Adrenal gland (tissue), 12 donors: ENCODE results near the gene GALNT9. TPM values are rescaled to one million over a fixed set of nuclear protein-coding genes. Genes with fewer than 3 reads are reported as not detected.

Experiments
- DNase-seq, 7 donors: peaks; one replicate each; pipeline ENCODE4 v3.0.0-alpha.2; 2019 to 2020
- H3K27ac ChIP-seq, 5 donors: fragments of 200-600 bp; sonication (generic) in 4 of 5; 1 replicate in 3 of 5; 2 replicates in 2 of 5; pipeline versions ENCODE4 v1.5.1 to v1.8.0; 2016 to 2020; ENCODE audit warnings: mild to moderate bottlenecking in 1 of 5
- H3K27me3 ChIP-seq: fragments of 200-600 bp; 2 replicates; pipeline ENCODE4 v1.8.0; 2021
- H3K36me3 ChIP-seq, 2 donors: fragments of 200-600 bp; replicated peaks in 1 of 2; 1 replicate in 1 of 2; 2 replicates in 1 of 2; pipeline versions ENCODE4 v1.5.1 to v1.8.0; 2018 to 2022
- H3K4me1 ChIP-seq, 2 donors: fragments of 200-600 bp; replicated peaks in 1 of 2; 1 replicate in 1 of 2; 2 replicates in 1 of 2; pipeline versions ENCODE4 v1.5.1 to v1.8.0; 2018 to 2021
- H3K4me3 ChIP-seq, 4 donors: fragments of 200-600 bp; sonication (generic) in 3 of 4; one replicate each; pipeline ENCODE4 v1.5.1; 2016 to 2018
- H3K9me3 ChIP-seq, 3 donors: fragments of 200-600 bp; sonication (generic) in 1 of 3; replicated peaks in 1 of 3; 1 replicate in 2 of 3; 2 replicates in 1 of 3; pipeline versions ENCODE4 v1.5.1 to v1.8.0; 2016 to 2021
- POLR2A ChIP-seq, 2 donors: fragments of 450-650 bp; IDR thresholded peaks; one replicate each; pipeline ENCODE4 v1.6.1; 2017; ENCODE audit warnings: antibody characterized with exemption in 2 of 2, mild to moderate bottlenecking in 2 of 2, moderate library complexity in 1 of 2
- WGBS, 4 donors: extraction: QIAGEN DNeasy Blood & Tissue Kit in 2 of 4; methylation state at CpG; one replicate each; pipeline versions ENCODE4 v1.1.5 to v1.1.7; 2013 to 2017; 5-methylcytosine and 5-hydroxymethylcytosine counted together
- intact Hi-C, 2 donors: fragments of 100-400 bp; cut with DNase I; formaldehyde crosslinking; loops; one replicate each; pipeline versions ENCODE4 v1.14.1 to v1.15.0; 2022 to 2023
- polyA plus RNA-seq, 3 donors: library from polyadenylated mRNA; stranded (reverse); fragments of 200-250 nt in 2 of 3; fragments of 350-450 nt in 1 of 3; fragmentation: Illumina TruSeq in 1 of 3; extraction: RNeasy Lipid Tissue Mini Kit (QIAGEN cat#74804) in 1 of 3; gene quantifications; one replicate each; pipeline ENCODE4 v1.2.3, GENCODE V29; 2013 to 2014
- total RNA-seq, 9 donors: library from RNA; depleted of rRNA in 4 of 9; stranded (reverse); fragments of >200 nt in 4 of 9; fragments of 120-200 nt in 1 of 9; fragmentation: NEBNext Ultra II Directional in 1 of 9; extraction: Animal tissue kit (Norgen Biotek cat#: 25700) in 1 of 9; gene quantifications; one replicate each; pipeline versions ENCODE4 v1.1.0 to v1.2.4, GENCODE V29; 2013 to 2023
- TF ChIP-seq, protein P1 (sequence below), 6 experiments: fragments of 450-650 bp in 4 of 6; fragments of 200-600 bp in 2 of 6; sonication (generic) in 1 of 6; IDR thresholded peaks; 1 replicate in 5 of 6; 2 replicates in 1 of 6; pipeline versions ENCODE4 v1.5.1 to v1.8.0; 2016 to 2021; ENCODE audit warnings: antibody characterized with exemption in 6 of 6, mild to moderate bottlenecking in 2 of 6, moderate library complexity in 1 of 6
- donor health status: healthy with polysubstance abuse.
- donor health status: Bipolar disorder and iron deficiency.
- donor health status: DM: yes; HTN: yes; CAD: no.
- donor health status: DM: no; HTN: no; CAD: no.
- donor health status: DM: no; HTN: no; CAD: no.
- donor health status: DM: yes; HTN: yes; CAD: no.

The GALNT9 gene
- total and polyA plus RNA-seq, 12 donors = 0.44 to 7.8 (median 1.2) TPM; not detected in 1

DNA sequence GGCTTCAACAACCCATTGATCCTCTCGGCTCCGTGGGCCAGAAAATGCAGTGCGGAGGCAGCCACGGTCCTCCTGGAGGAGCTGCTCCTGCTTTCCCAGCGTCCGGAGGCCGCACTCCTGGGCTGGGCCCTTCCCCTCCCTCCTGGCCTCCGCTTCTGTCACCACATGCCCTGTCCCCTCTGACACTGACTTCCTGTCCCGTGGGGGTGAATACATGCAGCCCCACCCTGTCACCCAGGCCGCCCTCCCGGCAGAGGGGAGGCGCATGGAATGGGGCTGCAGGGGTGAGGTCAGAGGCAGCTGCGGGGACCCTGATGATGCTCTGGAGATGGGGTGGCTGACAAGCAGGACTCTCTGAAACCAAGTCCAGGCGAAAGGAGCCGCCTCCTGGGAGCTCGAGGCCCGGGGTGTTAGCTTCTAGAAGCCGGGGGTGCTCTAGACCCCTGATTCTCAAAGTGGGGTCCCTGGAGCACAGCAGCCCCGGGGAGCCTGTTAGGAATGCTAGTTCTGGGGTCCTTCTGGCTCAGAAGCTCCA lies 152.9 kb downstream of the GALNT9 start:
- Histone ChIP-seq H3K4me1 (no peaks in the 10 kb centered on the region), H3K27me3 (peaks cover 33% of the 10 kb centered on the region), H3K4me3 (no peak overlapping the region), H3K36me3 (no peaks in the 10 kb centered on the region), H3K9me3 (no peaks in the 10 kb centered on the region), H3K27ac (no peak overlapping the region)
- no peak for DNase-seq
- intact Hi-C loops = no loop called here
- TF ChIP-seq POLR2A (IDR thresholded peaks at IDR 0.05) = no peak
- TF ChIP-seq, protein P1, sequence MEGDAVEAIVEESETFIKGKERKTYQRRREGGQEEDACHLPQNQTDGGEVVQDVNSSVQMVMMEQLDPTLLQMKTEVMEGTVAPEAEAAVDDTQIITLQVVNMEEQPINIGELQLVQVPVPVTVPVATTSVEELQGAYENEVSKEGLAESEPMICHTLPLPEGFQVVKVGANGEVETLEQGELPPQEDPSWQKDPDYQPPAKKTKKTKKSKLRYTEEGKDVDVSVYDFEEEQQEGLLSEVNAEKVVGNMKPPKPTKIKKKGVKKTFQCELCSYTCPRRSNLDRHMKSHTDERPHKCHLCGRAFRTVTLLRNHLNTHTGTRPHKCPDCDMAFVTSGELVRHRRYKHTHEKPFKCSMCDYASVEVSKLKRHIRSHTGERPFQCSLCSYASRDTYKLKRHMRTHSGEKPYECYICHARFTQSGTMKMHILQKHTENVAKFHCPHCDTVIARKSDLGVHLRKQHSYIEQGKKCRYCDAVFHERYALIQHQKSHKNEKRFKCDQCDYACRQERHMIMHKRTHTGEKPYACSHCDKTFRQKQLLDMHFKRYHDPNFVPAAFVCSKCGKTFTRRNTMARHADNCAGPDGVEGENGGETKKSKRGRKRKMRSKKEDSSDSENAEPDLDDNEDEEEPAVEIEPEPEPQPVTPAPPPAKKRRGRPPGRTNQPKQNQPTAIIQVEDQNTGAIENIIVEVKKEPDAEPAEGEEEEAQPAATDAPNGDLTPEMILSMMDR (IDR thresholded peaks at IDR 0.05) = no peak
- WGBS, 4 donors = 44 to 62% (median 59%) methylated on average over 17 to 19 of the region's 19 CpGs; no CpG with 5 or more reads in 1 of the 4 donors

DNA sequence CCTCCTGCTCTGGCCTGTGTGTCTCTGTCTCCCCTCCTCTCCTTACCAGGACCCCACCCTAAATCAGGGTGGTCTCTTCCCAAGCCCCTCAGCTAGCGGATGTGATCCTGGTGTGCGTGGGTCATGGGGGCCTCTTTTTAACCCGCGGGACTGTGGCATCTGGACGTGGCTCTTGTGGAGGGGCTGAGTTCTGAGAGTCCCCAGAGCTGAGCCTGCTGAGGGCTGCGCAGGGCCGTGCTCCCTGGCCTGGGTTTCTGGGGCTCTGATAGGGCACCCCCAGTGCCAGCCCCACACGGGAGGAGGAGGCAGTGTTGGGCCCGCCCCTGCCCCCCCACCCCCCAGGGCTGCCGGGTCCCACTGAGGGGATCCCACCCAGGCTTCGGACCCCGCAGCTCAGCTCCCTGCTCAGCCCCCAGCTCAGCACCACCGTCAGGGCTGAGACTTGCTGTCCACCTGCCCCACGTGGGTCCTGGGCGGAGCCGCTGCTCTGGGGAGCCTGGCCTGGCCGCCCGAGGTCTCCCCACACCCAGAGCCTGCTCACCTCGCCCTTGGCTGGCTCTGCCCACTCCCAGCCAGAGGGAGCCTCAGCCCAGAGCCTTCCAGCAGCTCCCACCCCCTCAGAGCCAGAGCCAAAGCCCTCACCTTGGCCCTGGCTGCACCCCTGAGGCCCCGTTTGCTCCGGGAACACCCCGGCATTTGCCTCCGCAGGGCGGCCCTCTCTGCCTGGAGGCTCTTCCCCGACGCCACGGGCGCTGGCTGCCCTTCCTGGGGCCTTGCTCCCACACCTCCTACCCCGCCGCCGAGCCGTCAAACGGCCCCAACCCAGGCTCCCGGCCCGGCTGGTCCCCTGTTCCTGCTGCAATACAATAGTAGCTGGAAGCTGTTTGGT lies 153.6 kb downstream of the GALNT9 start:
- no peaks in the 10 kb centered on the region for H3K36me3 ChIP-seq
- 52 to 65% (median 54%) methylated on average over 8 to 35 of the region's 35 CpGs for WGBS, 4 donors
- H3K9me3 ChIP-seq = no peaks in the 10 kb centered on the region
- no peaks in the 10 kb centered on the region for H3K4me1 ChIP-seq
- no peak for DNase-seq
- H3K27me3 ChIP-seq = peaks cover 40% of the 10 kb centered on the region
- intact Hi-C loops = no loop called here
- TF ChIP-seq, protein P1 (IDR thresholded peaks at IDR 0.05) = no peak
- no peak for TF ChIP-seq POLR2A (IDR thresholded peaks at IDR 0.05)
- H3K27ac ChIP-seq = no peak overlapping the region
- H3K4me3 ChIP-seq = no peak overlapping the region

DNA sequence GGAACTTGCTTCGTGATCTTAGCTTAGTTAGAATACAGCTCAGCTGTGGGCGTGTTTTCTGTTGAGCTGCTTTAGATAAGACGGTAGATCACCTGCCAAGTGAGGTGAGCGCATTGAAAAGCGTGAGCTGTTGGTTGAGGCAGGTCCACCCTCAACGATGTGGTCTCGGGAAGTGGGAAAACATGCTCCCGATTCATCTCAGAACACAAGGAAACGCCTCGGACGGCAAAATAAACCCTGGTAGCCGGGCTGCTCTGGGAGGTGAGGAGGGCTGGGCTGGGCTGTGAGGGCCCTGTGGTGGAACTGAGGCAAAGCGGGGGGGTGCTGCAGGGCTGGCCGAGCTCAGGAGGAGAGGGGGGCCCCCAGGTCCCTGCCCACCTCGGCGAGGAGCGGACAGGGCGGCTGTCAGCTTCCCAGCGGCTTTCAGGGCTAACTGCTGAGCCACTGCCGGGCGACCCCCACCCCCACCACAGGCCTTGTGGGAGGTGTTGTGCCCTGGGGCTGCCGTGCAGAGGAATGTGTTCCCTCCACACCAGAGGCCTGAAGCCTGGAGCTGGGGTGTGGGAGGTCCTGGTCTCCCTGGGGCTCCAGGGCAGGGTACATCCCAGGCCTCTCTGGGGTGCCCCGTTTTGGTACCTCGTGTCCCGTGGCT lies 154.4 kb downstream of the GALNT9 start:
- no peak overlapping the region for H3K4me3 ChIP-seq
- H3K27me3 ChIP-seq = peaks cover 40% of the 10 kb centered on the region
- DNase-seq = no peak
- no peaks in the 10 kb centered on the region for H3K36me3 ChIP-seq
- TF ChIP-seq POLR2A (IDR thresholded peaks at IDR 0.05) = no peak
- H3K27ac ChIP-seq = no peak overlapping the region
- intact Hi-C loops = no loop called here
- H3K9me3 ChIP-seq = no peaks in the 10 kb centered on the region
- WGBS, 4 donors = 65 to 79% (median 71%) methylated on average over 14 to 25 of the region's 25 CpGs
- no peaks in the 10 kb centered on the region for H3K4me1 ChIP-seq

DNA sequence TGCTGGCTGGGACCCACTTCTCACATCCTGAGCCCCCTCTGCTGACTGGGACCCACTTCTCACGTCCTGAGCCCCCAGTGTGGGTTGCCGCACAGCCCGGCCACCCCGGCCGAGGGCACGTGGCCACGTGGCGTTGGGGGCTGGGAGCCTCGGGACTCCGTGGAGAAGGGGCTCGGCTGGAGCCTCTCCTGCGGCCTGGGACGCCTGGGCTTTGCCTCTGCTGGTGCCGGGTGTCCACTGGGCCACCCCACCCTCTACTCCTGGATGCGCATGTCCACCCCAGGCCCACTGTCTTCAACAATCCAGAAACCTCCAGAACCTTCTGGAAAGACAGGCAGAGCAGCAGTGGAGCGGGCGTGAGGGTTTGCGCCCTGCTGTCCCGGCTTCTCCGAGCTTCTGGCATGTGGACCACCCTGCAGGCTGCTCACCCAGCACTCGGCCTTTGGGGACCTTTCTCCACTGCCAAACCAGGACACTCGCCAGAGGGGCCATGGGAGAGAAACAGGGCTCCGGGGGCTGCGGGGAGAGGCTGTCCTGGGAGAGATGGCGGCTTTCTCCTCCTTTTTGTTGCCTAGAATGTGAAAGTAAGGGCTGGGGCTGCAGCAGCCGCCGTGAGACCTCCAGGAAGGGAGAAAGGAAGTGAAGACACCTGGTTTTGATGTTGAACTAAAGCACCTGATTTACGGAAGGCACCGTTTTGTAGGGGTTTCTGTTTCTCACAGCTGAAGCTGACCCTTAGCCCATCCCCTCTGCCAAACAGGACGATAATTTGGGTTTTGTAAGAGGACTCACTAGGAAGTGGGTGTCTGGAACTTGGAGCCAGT lies 155.2 kb downstream of the GALNT9 start:
- TF ChIP-seq POLR2A (IDR thresholded peaks at IDR 0.05) = no peak
- TF ChIP-seq, protein P1 (IDR thresholded peaks at IDR 0.05) = no peak
- H3K27ac ChIP-seq = no peak overlapping the region
- H3K36me3 ChIP-seq = no peaks in the 10 kb centered on the region
- H3K4me3 ChIP-seq = no peak overlapping the region
- DNase-seq = no peak
- intact Hi-C loops = no loop called here
- WGBS, 4 donors = 68 to 83% (median 77%) methylated on average over 15 to 30 of the region's 30 CpGs
- peaks cover 34% of the 10 kb centered on the region for H3K27me3 ChIP-seq
- no peaks in the 10 kb centered on the region for H3K4me1 ChIP-seq
- H3K9me3 ChIP-seq = no peaks in the 10 kb centered on the region
